ENCODE data around the gene ZNF511. TPM values are rescaled to one million over a fixed set of nuclear protein-coding genes. Genes with fewer than 3 reads are reported as not detected.
"Not testable (repeated sequence)": the region's sequence is repeated elsewhere in the genome, so short reads cannot be mapped to it uniquely, and the experiment has no call there.

ZNF511 gene
- total RNA-seq (2014; rRNA removed; shearing (Covaris generic)) = 22.7 and 37.9 TPM in 2 replicates

GRCh38 chr10:133308421-133309099 lies at the start of gene ZNF511, which contains the start of gene TUBGCP2:
Gene ZNF511 (plus strand): TSS chr10:133308914. CDS start chr10:133308944, 30 bp downstream.
Gene TUBGCP2 (minus strand): TSS chr10:133308872. CDS start chr10:133302941, 5,931 bp downstream.
- no peaks in the 10 kb centered on the region for H3K27me3 ChIP-seq (replicated peaks)
- H3K9me3 ChIP-seq (replicated peaks) = no peaks in the 10 kb centered on the region
- peak; percentile 86 to 92 for DNase-seq (ENCODE audit: low read depth in 1 of 2, low spot score in 2 of 2)
- H3K27ac ChIP-seq = peak within 1 kb of the TSS; percentile 92
- H3K36me3 ChIP-seq = peaks cover 50% of the 10 kb centered on the region
- peak within 1 kb of the TSS; percentile 98 for H3K4me3 ChIP-seq
- H3K4me1 ChIP-seq (replicated peaks) = peaks cover 8% of the 10 kb centered on the region

GRCh38 chr10:133259602-133259989 lies 49.1 kb upstream of the ZNF511 start:
- H3K4me3 ChIP-seq = no peak overlapping the region
- peaks cover 25% of the 10 kb centered on the region for H3K4me1 ChIP-seq (replicated peaks)
- peaks cover 3% of the 10 kb centered on the region; the same call in 1 of the 2 replicates for H3K9me3 ChIP-seq (replicated peaks)
- H3K27ac ChIP-seq = peak overlapping the region; percentile 65
- H3K27me3 ChIP-seq (replicated peaks) = no peaks in the 10 kb centered on the region; the same call in 1 of the 2 replicates
- peaks cover 2% of the 10 kb centered on the region; the same call in 1 of the 2 replicates for H3K36me3 ChIP-seq
- no peak for DNase-seq (ENCODE audit: low read depth in 1 of 2, low spot score in 2 of 2)

- peak in 1 of 2 experiments; percentile 38 for DNase-seq (ENCODE audit: low read depth in 1 of 2, low spot score in 2 of 2)
- H3K27ac ChIP-seq = peak overlapping the region; percentile 97
- H3K36me3 ChIP-seq = peaks cover 2% of the 10 kb centered on the region; the same call in 1 of the 2 replicates
Observed at GRCh38 chr10:133260895-133261725, 47.6 kb upstream of the ZNF511 start.

GRCh38 chr10:133261726-133262325 lies 46.9 kb upstream of the ZNF511 start:
- DNase-seq (ENCODE audit: low read depth in 1 of 2, low spot score in 2 of 2) = peak in 1 of 2 experiments; percentile 87
- H3K27ac ChIP-seq = peak overlapping the region; percentile 97
- H3K4me1 ChIP-seq (replicated peaks) = peaks cover 25% of the 10 kb centered on the region
- no peaks in the 10 kb centered on the region; the same call in 1 of the 2 replicates for H3K27me3 ChIP-seq (replicated peaks)
- peak overlapping the region; percentile 91 for H3K4me3 ChIP-seq
- H3K9me3 ChIP-seq (replicated peaks) = peaks cover 3% of the 10 kb centered on the region; the same call in 1 of the 2 replicates
- peaks cover 2% of the 10 kb centered on the region; the same call in 1 of the 2 replicates for H3K36me3 ChIP-seq

More at GRCh38 chr10:133260895-133261725, 47.6 kb upstream of the ZNF511 start:
- H3K4me3 ChIP-seq = peak overlapping the region; percentile 91
- H3K9me3 ChIP-seq (replicated peaks) = peaks cover 3% of the 10 kb centered on the region; the same call in 1 of the 2 replicates
- no peaks in the 10 kb centered on the region; the same call in 1 of the 2 replicates for H3K27me3 ChIP-seq (replicated peaks)
- peaks cover 25% of the 10 kb centered on the region for H3K4me1 ChIP-seq (replicated peaks)

- Histone ChIP-seq H3K9me3 (replicated peaks) (peaks cover 3% of the 10 kb centered on the region; the same call in 1 of the 2 replicates), H3K4me3 (no peak overlapping the region), H3K4me1 (replicated peaks) (peaks cover 25% of the 10 kb centered on the region), H3K27me3 (replicated peaks) (no peaks in the 10 kb centered on the region; the same call in 1 of the 2 replicates), H3K27ac (no peak overlapping the region), H3K36me3 (peaks cover 2% of the 10 kb centered on the region; the same call in 1 of the 2 replicates)
- no peak for DNase-seq (ENCODE audit: low read depth in 1 of 2, low spot score in 2 of 2)
Observed at GRCh38 chr10:133262696-133263095, 46.0 kb upstream of the ZNF511 start.

GRCh38 chr10:133263674-133264073 lies 45.0 kb upstream of the ZNF511 start:
- Histone ChIP-seq H3K4me1 (replicated peaks) (peaks cover 22% of the 10 kb centered on the region), H3K27me3 (replicated peaks) (no peaks in the 10 kb centered on the region; the same call in 1 of the 2 replicates), H3K9me3 (replicated peaks) (peaks cover 3% of the 10 kb centered on the region; the same call in 1 of the 2 replicates), H3K27ac (no peak overlapping the region), H3K4me3 (no peak overlapping the region), H3K36me3 (peaks cover 2% of the 10 kb centered on the region; the same call in 1 of the 2 replicates)
- DNase-seq (ENCODE audit: low read depth in 1 of 2, low spot score in 2 of 2) = no peak

GRCh38 chr10:133264461-133264860 lies 44.3 kb upstream of the ZNF511 start:
- no peak for DNase-seq (ENCODE audit: low read depth in 1 of 2, low spot score in 2 of 2)
- H3K27ac ChIP-seq = no peak overlapping the region
- H3K36me3 ChIP-seq = peaks cover 2% of the 10 kb centered on the region; the same call in 1 of the 2 replicates
- H3K9me3 ChIP-seq (replicated peaks) = peaks cover 3% of the 10 kb centered on the region; the same call in 1 of the 2 replicates
- no peaks in the 10 kb centered on the region; the same call in 1 of the 2 replicates for H3K27me3 ChIP-seq (replicated peaks)
- H3K4me3 ChIP-seq = no peak overlapping the region
- H3K4me1 ChIP-seq (replicated peaks) = peaks cover 14% of the 10 kb centered on the region

GRCh38 chr10:133265052-133265451 lies 43.7 kb upstream of the ZNF511 start:
- not testable (repeated sequence) for H3K36me3 ChIP-seq; DNase-seq (ENCODE audit: low read depth in 1 of 2, low spot score in 2 of 2); H3K4me1 ChIP-seq (replicated peaks); H3K4me3 ChIP-seq; H3K9me3 ChIP-seq (replicated peaks); H3K27ac ChIP-seq; H3K27me3 ChIP-seq (replicated peaks)

- H3K4me3 ChIP-seq = no peak overlapping the region
- peaks cover 5% of the 10 kb centered on the region for H3K4me1 ChIP-seq (replicated peaks)
- no peaks in the 10 kb centered on the region; the same call in 1 of the 2 replicates for H3K27me3 ChIP-seq (replicated peaks)
- H3K27ac ChIP-seq = no peak overlapping the region
- H3K36me3 ChIP-seq = peaks cover 2% of the 10 kb centered on the region; the same call in 1 of the 2 replicates
- H3K9me3 ChIP-seq (replicated peaks) = peaks cover 3% of the 10 kb centered on the region; the same call in 1 of the 2 replicates
- DNase-seq (ENCODE audit: low read depth in 1 of 2, low spot score in 2 of 2) = no peak
Observed at GRCh38 chr10:133266056-133266795, 42.5 kb upstream of the ZNF511 start.

- Histone ChIP-seq H3K27ac (no peak overlapping the region), H3K4me1 (replicated peaks) (no peaks in the 10 kb centered on the region), H3K4me3 (no peak overlapping the region), H3K9me3 (replicated peaks) (no peaks in the 10 kb centered on the region), H3K27me3 (replicated peaks) (no peaks in the 10 kb centered on the region; the same call in 1 of the 2 replicates), H3K36me3 (no peaks in the 10 kb centered on the region)
- no peak for DNase-seq (ENCODE audit: low read depth in 1 of 2, low spot score in 2 of 2)
Observed at GRCh38 chr10:133267293-133267692, 41.4 kb upstream of the ZNF511 start.

- DNase-seq (ENCODE audit: low read depth in 1 of 2, low spot score in 2 of 2) = no peak
- no peak overlapping the region for H3K27ac ChIP-seq
- no peaks in the 10 kb centered on the region for H3K9me3 ChIP-seq (replicated peaks)
- H3K27me3 ChIP-seq (replicated peaks) = no peaks in the 10 kb centered on the region; the same call in 1 of the 2 replicates
- no peaks in the 10 kb centered on the region for H3K36me3 ChIP-seq
- H3K4me3 ChIP-seq = no peak overlapping the region
- no peaks in the 10 kb centered on the region for H3K4me1 ChIP-seq (replicated peaks)
Observed at GRCh38 chr10:133267829-133268228, 40.9 kb upstream of the ZNF511 start.

- Histone ChIP-seq H3K27ac (no peak overlapping the region), H3K9me3 (replicated peaks) (no peaks in the 10 kb centered on the region), H3K4me1 (replicated peaks) (no peaks in the 10 kb centered on the region), H3K36me3 (no peaks in the 10 kb centered on the region), H3K4me3 (no peak overlapping the region), H3K27me3 (replicated peaks) (no peaks in the 10 kb centered on the region)
- DNase-seq (ENCODE audit: low read depth in 1 of 2, low spot score in 2 of 2) = no peak
Observed at GRCh38 chr10:133268532-133268931, 40.2 kb upstream of the ZNF511 start.

All from SJSA1 (cell line).